Progenitor cell of endocrine pancreas (in vitro differentiated cells): Measurements from ENCODE around the gene BTBD17. TPM values are rescaled to one million over a fixed set of nuclear protein-coding genes. Genes with fewer than 3 reads are reported as not detected.

Source experiments
- DNase-seq: peaks from one replicate; pipeline ENCODE4 v3.0.0; 2021; ENCODE audit warnings: low spot score; ENCODE audit not compliant: unreplicated experiment
- H3K27ac Mint-ChIP-seq: 2 replicates; pipeline ENCODE4 v1.8.0; 2021; ENCODE audit warnings: mild to moderate bottlenecking, moderate library complexity, mixed read lengths
- H3K27me3 Mint-ChIP-seq: 2 replicates; pipeline ENCODE4 v1.8.0; 2021; ENCODE audit warnings: mixed read lengths
- H3K36me3 Mint-ChIP-seq: 2 replicates; pipeline ENCODE4 v1.8.0; 2022; ENCODE audit warnings: mixed read lengths; ENCODE audit not compliant: insufficient read depth
- H3K4me1 Mint-ChIP-seq: 2 replicates; pipeline ENCODE4 v1.8.0; 2021; ENCODE audit warnings: low read depth, mixed read lengths
- H3K4me3 Mint-ChIP-seq: 2 replicates; pipeline ENCODE4 v1.8.0; 2021; ENCODE audit warnings: low read depth, mild to moderate bottlenecking, moderate library complexity, mixed read lengths
- H3K9me3 Mint-ChIP-seq: 2 replicates; pipeline ENCODE4 v1.8.0; 2021; ENCODE audit warnings: low read depth, mixed read lengths
- total RNA-seq: library from RNA; stranded (reverse); gene quantifications from 2 replicates; pipeline ENCODE4 v1.2.1, GENCODE V29; 2021
- TF ChIP-seq, protein P1 (sequence below): fragments of 200-600 bp; sonication (generic); IDR thresholded peaks from one replicate; pipeline ENCODE4 v1.5.0; 2021; ENCODE audit warnings: antibody characterized with exemption, mild to moderate bottlenecking; ENCODE audit not compliant: unreplicated experiment

Gene BTBD17
- total RNA-seq, 1 donor from 2014 or later = 3.4 TPM

- H3K27ac Mint-ChIP-seq = no peak overlapping the region
- H3K4me3 Mint-ChIP-seq = no peak overlapping the region
- peaks cover 3% of the 10 kb centered on the region for H3K4me1 Mint-ChIP-seq
Observed at GRCh38 chr17:74339537-74340195, 22.0 kb downstream of the BTBD17 start.

GRCh38 chr17:74337834-74338500, 23.7 kb downstream of the BTBD17 start:
- no peak overlapping the region for H3K4me3 Mint-ChIP-seq
- TF ChIP-seq, protein P1, sequence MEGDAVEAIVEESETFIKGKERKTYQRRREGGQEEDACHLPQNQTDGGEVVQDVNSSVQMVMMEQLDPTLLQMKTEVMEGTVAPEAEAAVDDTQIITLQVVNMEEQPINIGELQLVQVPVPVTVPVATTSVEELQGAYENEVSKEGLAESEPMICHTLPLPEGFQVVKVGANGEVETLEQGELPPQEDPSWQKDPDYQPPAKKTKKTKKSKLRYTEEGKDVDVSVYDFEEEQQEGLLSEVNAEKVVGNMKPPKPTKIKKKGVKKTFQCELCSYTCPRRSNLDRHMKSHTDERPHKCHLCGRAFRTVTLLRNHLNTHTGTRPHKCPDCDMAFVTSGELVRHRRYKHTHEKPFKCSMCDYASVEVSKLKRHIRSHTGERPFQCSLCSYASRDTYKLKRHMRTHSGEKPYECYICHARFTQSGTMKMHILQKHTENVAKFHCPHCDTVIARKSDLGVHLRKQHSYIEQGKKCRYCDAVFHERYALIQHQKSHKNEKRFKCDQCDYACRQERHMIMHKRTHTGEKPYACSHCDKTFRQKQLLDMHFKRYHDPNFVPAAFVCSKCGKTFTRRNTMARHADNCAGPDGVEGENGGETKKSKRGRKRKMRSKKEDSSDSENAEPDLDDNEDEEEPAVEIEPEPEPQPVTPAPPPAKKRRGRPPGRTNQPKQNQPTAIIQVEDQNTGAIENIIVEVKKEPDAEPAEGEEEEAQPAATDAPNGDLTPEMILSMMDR = no peak
- H3K36me3 Mint-ChIP-seq = no peaks in the 10 kb centered on the region
- H3K27ac Mint-ChIP-seq = peak overlapping the region; percentile 40
- peaks cover 9% of the 10 kb centered on the region for H3K27me3 Mint-ChIP-seq
- H3K9me3 Mint-ChIP-seq = no peaks in the 10 kb centered on the region
- H3K4me1 Mint-ChIP-seq = peaks cover 4% of the 10 kb centered on the region
- no peak for DNase-seq

More at GRCh38 chr17:74339537-74340195, 22.0 kb downstream of the BTBD17 start:
- H3K36me3 Mint-ChIP-seq = no peaks in the 10 kb centered on the region
- TF ChIP-seq, protein P1 = no peak
- no peaks in the 10 kb centered on the region for H3K9me3 Mint-ChIP-seq
- peaks cover 9% of the 10 kb centered on the region for H3K27me3 Mint-ChIP-seq
- no peak for DNase-seq

DNA sequence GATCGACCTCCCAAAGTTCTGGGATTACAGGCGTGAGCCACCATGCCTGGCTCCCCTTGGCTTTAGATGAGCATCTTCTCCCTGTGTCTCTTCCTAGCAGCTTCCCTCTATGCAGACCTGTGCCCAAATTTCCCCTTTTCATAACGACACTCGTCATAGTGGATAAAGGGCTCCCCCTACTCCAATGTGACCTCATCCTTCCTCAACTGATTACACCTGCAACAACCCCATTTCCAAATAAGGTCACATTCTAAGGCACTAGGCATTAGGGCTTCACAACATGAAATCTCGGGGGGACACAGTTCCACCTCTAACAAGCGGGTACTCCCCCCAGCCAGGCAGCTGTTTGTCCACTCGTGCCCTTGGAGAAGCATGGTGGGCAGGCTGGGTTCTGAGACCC, 25.4 kb downstream of the BTBD17 start:
- Mint-ChIP-seq H3K27ac (no peak overlapping the region), H3K27me3 (peaks cover 9% of the 10 kb centered on the region), H3K4me1 (peaks cover 13% of the 10 kb centered on the region), H3K9me3 (no peaks in the 10 kb centered on the region), H3K4me3 (no peak overlapping the region), H3K36me3 (no peaks in the 10 kb centered on the region)
- TF ChIP-seq, protein P1 = no peak
- DNase-seq = no peak

DNA sequence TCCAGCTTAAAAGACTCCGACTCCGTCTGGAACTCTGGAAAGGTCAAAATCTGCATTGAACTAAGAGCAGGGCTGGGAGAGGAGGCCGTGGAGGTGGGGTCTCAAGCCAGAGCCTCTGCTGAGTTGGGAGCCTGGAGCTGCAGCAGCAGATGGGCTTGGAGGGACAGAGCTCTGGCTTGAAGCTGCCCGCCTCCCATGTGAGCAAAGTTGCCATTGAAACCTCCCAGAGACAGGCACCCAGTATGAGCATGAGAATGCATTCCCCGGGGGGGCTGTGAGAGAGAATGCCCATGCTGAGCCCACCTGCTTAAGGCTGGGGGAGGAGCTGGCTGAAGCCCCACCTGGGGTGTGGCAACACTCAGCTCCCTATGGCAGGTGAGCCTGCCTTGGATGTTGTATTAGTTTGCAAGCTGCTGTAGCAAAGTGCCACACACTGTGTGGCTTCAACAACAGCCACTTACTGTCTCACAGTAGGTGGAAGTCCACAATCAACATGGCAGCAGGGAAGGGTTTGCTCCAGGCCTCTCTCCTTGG, 26.1 kb downstream of the BTBD17 start:
- H3K9me3 Mint-ChIP-seq = no peaks in the 10 kb centered on the region
- peaks cover 13% of the 10 kb centered on the region for H3K4me1 Mint-ChIP-seq
- no peak overlapping the region for H3K27ac Mint-ChIP-seq
- no peak for DNase-seq
- no peaks in the 10 kb centered on the region for H3K36me3 Mint-ChIP-seq
- H3K4me3 Mint-ChIP-seq = no peak overlapping the region
- TF ChIP-seq, protein P1 = no peak
- H3K27me3 Mint-ChIP-seq = peaks cover 9% of the 10 kb centered on the region

DNA sequence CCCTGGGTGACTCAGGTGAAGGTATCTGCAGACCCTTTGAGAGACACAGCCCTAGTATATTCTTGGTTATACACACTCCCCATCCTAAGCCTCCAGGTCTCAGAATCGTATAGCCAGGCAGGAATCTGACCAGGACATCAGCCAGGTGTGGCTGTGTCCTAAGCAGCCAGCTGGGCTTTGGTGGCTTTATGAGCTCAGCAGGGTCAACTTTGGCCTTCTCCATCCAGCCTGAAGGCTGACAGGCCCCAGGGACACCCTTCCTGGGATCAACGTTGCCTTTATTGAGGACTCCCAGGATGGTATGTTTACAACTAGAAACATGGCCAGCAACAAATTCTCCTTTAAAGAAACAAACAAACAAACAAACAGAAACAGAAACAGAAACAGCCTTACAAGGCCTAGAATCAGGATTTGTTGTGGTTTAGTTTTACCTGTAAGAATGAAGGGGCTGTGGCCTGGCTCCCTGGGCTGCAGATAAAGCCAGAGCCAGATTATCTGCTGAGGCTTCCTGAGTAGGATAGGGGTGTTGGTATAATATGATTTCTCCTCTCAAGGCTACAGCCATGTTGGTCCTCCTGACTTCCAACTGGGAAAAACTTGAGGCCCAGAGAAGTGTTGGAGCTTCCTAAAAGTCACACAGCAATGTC, 27.2 kb downstream of the BTBD17 start:
- Mint-ChIP-seq H3K4me1 (peaks cover 13% of the 10 kb centered on the region), H3K27ac (no peak overlapping the region)
- TF ChIP-seq, protein P1 = no peak

More for the DNA sequence above, 27.2 kb downstream of the BTBD17 start:
- DNase-seq = no peak
- peaks cover 7% of the 10 kb centered on the region for H3K27me3 Mint-ChIP-seq
- no peaks in the 10 kb centered on the region for H3K9me3 Mint-ChIP-seq
- H3K4me3 Mint-ChIP-seq = no peak overlapping the region
- no peaks in the 10 kb centered on the region for H3K36me3 Mint-ChIP-seq
